HCT116 (cell line): ENCODE measurements around the gene TSHZ1. TPM values are rescaled to one million over a fixed set of nuclear protein-coding genes. Genes with fewer than 3 reads are reported as not detected.

Experiments used
- ATAC-seq: fragments of 200-7000 bp; cut with Tn5 transposase; 2 replicates; pipeline ENCODE4 v1.9.1; 2020; ENCODE audit warnings: mild to moderate bottlenecking, moderate library complexity
- BruUV-seq: library from RNA; stranded (reverse); fragments of 400-500 nt; replicated peaks from 2 replicates; lab custom pipeline; 2021; lab: Mats Ljungman, UMichigan
- CTCF ChIA-PET: fragments of 300-600 bp; sonication (Branson Sonifier 250); formaldehyde crosslinking; loops from one replicate; lab custom pipeline; 2021; ENCODE audit warnings: antibody characterized with exemption; lab: Charles Lee
- POLR2A ChIA-PET: fragments of 300-600, 350-600 bp; sonication (Branson Sonifier 250); formaldehyde crosslinking; loops from one replicate; lab custom pipeline; 2021; ENCODE audit warnings: antibody characterized with exemption; lab: Charles Lee
- RAD21 ChIA-PET, 2 experiments: fragments of 300-600 bp; sonication (Branson Sonifier 250); formaldehyde crosslinking; loops; one replicate each; lab custom pipeline; 2023; ENCODE audit warnings: low total read pairs in 2 of 2; ENCODE audit not compliant: uncharacterized antibody in 2 of 2, unreplicated experiment in 2 of 2, low non-redundant PET in 1 of 2; lab: Charles Lee
- DNase-seq: peaks from one replicate; pipeline ENCODE4 v3.0.0-alpha.2; 2010; ENCODE audit warnings: low read depth, low spot score
- H2AFZ ChIP-seq: fragments of 200-600 bp; shearing (Covaris generic), sonication (generic); 2 replicates; pipeline ENCODE4 v1.6.1; 2017; ENCODE audit warnings: low read depth, mixed run types, mixed read lengths, antibody characterized with exemption, low read length; ENCODE audit not compliant: poor library complexity, severe bottlenecking
- H3K27ac ChIP-seq: 2 replicates; pipeline ENCODE4 v1.5.1; 2012; ENCODE audit warnings: low read depth, low read length
- H3K27me3 ChIP-seq: fragments of 200-600 bp; sonication (generic); 2 replicates; pipeline ENCODE4 v1.6.1; 2016; ENCODE audit warnings: mixed run types, low read length, mixed read lengths; ENCODE audit not compliant: insufficient read depth
- H3K36me3 ChIP-seq, 2 experiments: fragments of 200-500 bp in 1 of 2; fragments of 200-600 bp in 1 of 2; sonication (Bioruptor generic) in 1 of 2; sonication (generic) in 1 of 2; 2 replicates each; pipeline versions ENCODE4 v1.5.1 to v1.6.1; 2014 to 2016; ENCODE audit warnings: low read length in 2 of 2, inconsistent platforms in 1 of 2, mixed read lengths in 1 of 2, mixed run types in 1 of 2; ENCODE audit not compliant: insufficient read depth in 2 of 2, control insufficient read depth in 1 of 2
- H3K4me1 ChIP-seq, 2 experiments: fragments of 200-600 bp in 1 of 2; sonication (generic) in 1 of 2; 2 replicates each; pipeline versions ENCODE4 v1.5.1 to v1.6.1; 2012 to 2017; ENCODE audit warnings: low read length in 2 of 2, inconsistent platforms in 1 of 2, mild to moderate bottlenecking in 1 of 2, mixed read lengths in 1 of 2, mixed run types in 1 of 2, moderate library complexity in 1 of 2; ENCODE audit not compliant: insufficient read depth in 2 of 2, control insufficient read depth in 1 of 2
- H3K4me2 ChIP-seq: fragments of 200-600 bp; sonication (generic); 2 replicates; pipeline ENCODE4 v1.6.1; 2017; ENCODE audit warnings: mixed run types, low read length, mixed read lengths
- H3K4me3 ChIP-seq, 2 experiments: fragments of 200-600 bp in 1 of 2; sonication (generic) in 1 of 2; replicated peaks in 1 of 2; 2 replicates each; pipeline ENCODE4 v1.5.1; 2011 to 2016; ENCODE audit warnings: low read length in 2 of 2, control low read depth in 1 of 2, low read depth in 1 of 2, mild to moderate bottlenecking in 1 of 2, mixed read lengths in 1 of 2, mixed run types in 1 of 2
- H3K79me2 ChIP-seq: fragments of 200-600 bp; sonication (generic); 2 replicates; pipeline ENCODE4 v1.6.1; 2017; ENCODE audit warnings: mild to moderate bottlenecking, mixed run types, low read length, moderate library complexity, mixed read lengths; ENCODE audit not compliant: insufficient read depth
- H3K9ac ChIP-seq: fragments of 200-600 bp; sonication (generic); 2 replicates; pipeline ENCODE4 v1.6.1; 2016; ENCODE audit warnings: low read length, mixed read lengths
- H3K9me2 ChIP-seq: fragments of 200-600 bp; sonication (generic), shearing (Covaris generic); 2 replicates; pipeline ENCODE4 v1.6.1; 2017; ENCODE audit warnings: mixed run types, mild to moderate bottlenecking, moderate library complexity; ENCODE audit not compliant: insufficient read depth
- H3K9me3 ChIP-seq, 2 experiments: fragments of 200-500 bp in 1 of 2; fragments of 200-600 bp in 1 of 2; sonication (Bioruptor generic) in 1 of 2; sonication (generic) in 1 of 2; 2 replicates each; pipeline ENCODE4 v1.6.1; 2014 to 2017; ENCODE audit warnings: low read length in 2 of 2, mixed read lengths in 2 of 2, inconsistent platforms in 1 of 2, low read depth in 1 of 2, mild to moderate bottlenecking in 1 of 2, mixed run types in 1 of 2, moderate library complexity in 1 of 2; ENCODE audit not compliant: control insufficient read depth in 1 of 2, insufficient read depth in 1 of 2
- H4K20me1 ChIP-seq: fragments of 200-600 bp; sonication (generic), shearing (Covaris generic); 2 replicates; pipeline ENCODE4 v1.6.1; 2017; ENCODE audit warnings: mixed run types, mild to moderate bottlenecking, moderate library complexity; ENCODE audit not compliant: insufficient read depth
- CBX3 ChIP-seq: IDR thresholded peaks from 2 replicates; pipeline ENCODE4 v1.6.1; 2012; ENCODE audit warnings: low read depth
- CTCF ChIP-seq, 3 experiments: fragments of 200-600 bp in 1 of 3; sonication (generic) in 1 of 3; IDR thresholded peaks in 2 of 3; conservative IDR thresholded peaks in 1 of 3; 2 replicates each; pipeline ENCODE4 v1.5.1; 2012 to 2017; ENCODE audit warnings: low read depth in 2 of 3, low read length in 2 of 3, antibody characterized with exemption in 1 of 3, borderline replicate concordance in 1 of 3, control low read depth in 1 of 3, mild to moderate bottlenecking in 1 of 3, mixed read lengths in 1 of 3, mixed run types in 1 of 3, moderate library complexity in 1 of 3; ENCODE audit not compliant: insufficient read depth in 1 of 3
- EGR1 ChIP-seq: IDR thresholded peaks from 2 replicates; pipeline ENCODE4 v1.6.1; 2012; ENCODE audit warnings: low read depth
- JUND ChIP-seq: IDR thresholded peaks from 2 replicates; pipeline ENCODE4 v1.6.1; 2012
- POLR2A ChIP-seq: IDR thresholded peaks from 2 replicates; pipeline ENCODE4 v1.7.0; 2011; ENCODE audit warnings: borderline replicate concordance; ENCODE audit not compliant: insufficient read depth, insufficient read length; ENCODE audit errors: extremely low read depth
- POLR2AphosphoS5 ChIP-seq: IDR thresholded peaks from 2 replicates; pipeline ENCODE4 v1.6.1; 2011; ENCODE audit warnings: mild to moderate bottlenecking, low read depth, low read length, moderate library complexity
- RAD21 ChIP-seq: IDR thresholded peaks from 2 replicates; pipeline ENCODE4 v1.6.1; 2012; ENCODE audit warnings: low read depth, mild to moderate bottlenecking
- SIN3A ChIP-seq: IDR thresholded peaks from 2 replicates; pipeline ENCODE4 v1.6.1; 2012; ENCODE audit warnings: low read depth
- SRF ChIP-seq: IDR thresholded peaks from 2 replicates; pipeline ENCODE4 v1.6.1; 2012; ENCODE audit warnings: low read depth
- TCF7L2 ChIP-seq: IDR thresholded peaks from 2 replicates; pipeline ENCODE4 v1.7.0; 2011; ENCODE audit warnings: borderline replicate concordance, inconsistent platforms; ENCODE audit not compliant: insufficient read depth, insufficient read length; ENCODE audit errors: extremely low read depth
- ZFX ChIP-seq: fragments of 450-650 bp; IDR thresholded peaks from 2 replicates; pipeline ENCODE4 v1.6.1; 2017
- ZNF274 ChIP-seq: fragments of 200-500 bp; sonication (Bioruptor generic); IDR thresholded peaks from 2 replicates; pipeline ENCODE4 v1.6.1; 2014; ENCODE audit warnings: mild to moderate bottlenecking, low read depth, low read length, inconsistent platforms
- intact Hi-C: fragments of 100-400 bp; cut with micrococcal nuclease; formaldehyde crosslinking; loops from 2 replicates; pipeline ENCODE4 v1.10.0; 2022
- total RNA-seq: library from RNA; stranded (reverse); gene quantifications from one replicate; pipeline ENCODE4 v1.2.1, GENCODE V29; 2021; ENCODE audit not compliant: unreplicated experiment
- TF ChIP-seq, protein P1 (sequence below): IDR thresholded peaks from 2 replicates; pipeline ENCODE4 v1.6.1; 2011; ENCODE audit warnings: mild to moderate bottlenecking, low read length, moderate library complexity; ENCODE audit not compliant: insufficient replicate concordance; ENCODE audit errors: extremely low read depth
- TF ChIP-seq, protein P2 (sequence below): IDR thresholded peaks from 2 replicates; pipeline ENCODE4 v1.6.1; 2012; ENCODE audit warnings: low read depth

The TSHZ1 gene
- total RNA-seq, 1 experiment from 2014 or later, result 5.7 TPM

- H3K9me2 ChIP-seq, result no peaks in the 10 kb centered on the region
- H3K4me2 ChIP-seq, result no peak overlapping the region
- TF ChIP-seq TCF7L2, result no peak
- peak in 1 of 3 experiments; percentile 19; a peak in 2 of 6 replicates for TF ChIP-seq CTCF (IDR thresholded peaks at IDR 0.05 in 2 of 3, conservative IDR thresholded peaks at IDR 0.05 in 1 of 3; ENCODE audit: borderline replicate concordance in 1 of 3, insufficient read depth in 1 of 3, low read depth in 2 of 3, low read length in 2 of 3)
- no peak for TF ChIP-seq SIN3A
- TF ChIP-seq ZFX, result no peak
- H3K9ac ChIP-seq, result no peak overlapping the region
- intact Hi-C loops, result no loop called here
- no peaks in the 10 kb centered on the region for H4K20me1 ChIP-seq
- ChIA-PET RAD21 (no interaction called here), POLR2A (no interaction called here), CTCF (no interaction called here)
- no peaks in the 10 kb centered on the region for H3K79me2 ChIP-seq
- no peak overlapping the region for H2AFZ ChIP-seq
- H3K4me3 ChIP-seq, result no peak overlapping the region
- ATAC-seq (no peak), DNase-seq (no peak)
- H3K36me3 ChIP-seq, result no peaks in the 10 kb centered on the region
- H3K4me1 ChIP-seq, result no peaks in the 10 kb centered on the region
- no TSS peak for BruUV-seq
- H3K9me3 ChIP-seq, result no peaks in the 10 kb centered on the region
- H3K27ac ChIP-seq, result no peak overlapping the region
- no peaks in the 10 kb centered on the region for H3K27me3 ChIP-seq
These were observed 63.2 kb downstream of the TSHZ1 start for GRCh38 chr18:75273817-75274216.

DNA sequence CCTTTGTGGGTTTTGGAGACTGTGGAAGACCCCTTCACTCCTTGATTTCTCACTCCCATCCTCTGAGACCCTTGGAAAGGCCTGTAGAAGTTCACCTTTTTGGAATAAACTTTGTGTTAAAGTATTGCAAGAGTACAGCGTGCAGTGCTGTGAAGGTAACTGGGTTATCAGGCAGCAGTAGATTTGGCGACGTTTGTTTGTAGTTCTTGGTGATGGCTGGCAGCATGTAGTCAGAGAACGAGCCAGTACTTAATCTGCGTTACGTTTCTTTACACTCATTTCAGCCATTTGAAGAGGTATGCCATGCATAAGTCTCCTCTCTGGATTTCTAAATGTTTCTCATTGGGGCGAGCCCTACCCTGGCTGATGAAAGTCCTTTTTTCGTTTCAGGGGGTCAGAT lies 64.6 kb downstream of the TSHZ1 start:
- POLR2A ChIA-PET, result no interaction called here
- H4K20me1 ChIP-seq, result no peaks in the 10 kb centered on the region
- no peaks in the 10 kb centered on the region for H3K9me2 ChIP-seq
- no peaks in the 10 kb centered on the region for H3K79me2 ChIP-seq
- CTCF ChIA-PET, result no interaction called here
- no TSS peak for BruUV-seq
- H3K9ac ChIP-seq, result no peak overlapping the region
- RAD21 ChIA-PET, result no interaction called here
- H2AFZ ChIP-seq, result no peak overlapping the region
- no peaks in the 10 kb centered on the region for H3K4me1 ChIP-seq
- H3K27ac ChIP-seq, result no peak overlapping the region
- H3K4me2 ChIP-seq, result no peak overlapping the region
- no peaks in the 10 kb centered on the region for H3K9me3 ChIP-seq
- DNase-seq (no peak), ATAC-seq (no peak)
- no peaks in the 10 kb centered on the region for H3K27me3 ChIP-seq
- H3K36me3 ChIP-seq, result no peaks in the 10 kb centered on the region
- H3K4me3 ChIP-seq, result no peak overlapping the region
- intact Hi-C loops, result no loop called here
- TF ChIP-seq ZNF274, result no peak
- TF ChIP-seq POLR2AphosphoS5, result no peak
- TF ChIP-seq CBX3, result no peak
- TF ChIP-seq JUND, result no peak
- TF ChIP-seq SIN3A, result no peak
- no peak for TF ChIP-seq SRF
- TF ChIP-seq POLR2A, result no peak
- TF ChIP-seq, protein P1, sequence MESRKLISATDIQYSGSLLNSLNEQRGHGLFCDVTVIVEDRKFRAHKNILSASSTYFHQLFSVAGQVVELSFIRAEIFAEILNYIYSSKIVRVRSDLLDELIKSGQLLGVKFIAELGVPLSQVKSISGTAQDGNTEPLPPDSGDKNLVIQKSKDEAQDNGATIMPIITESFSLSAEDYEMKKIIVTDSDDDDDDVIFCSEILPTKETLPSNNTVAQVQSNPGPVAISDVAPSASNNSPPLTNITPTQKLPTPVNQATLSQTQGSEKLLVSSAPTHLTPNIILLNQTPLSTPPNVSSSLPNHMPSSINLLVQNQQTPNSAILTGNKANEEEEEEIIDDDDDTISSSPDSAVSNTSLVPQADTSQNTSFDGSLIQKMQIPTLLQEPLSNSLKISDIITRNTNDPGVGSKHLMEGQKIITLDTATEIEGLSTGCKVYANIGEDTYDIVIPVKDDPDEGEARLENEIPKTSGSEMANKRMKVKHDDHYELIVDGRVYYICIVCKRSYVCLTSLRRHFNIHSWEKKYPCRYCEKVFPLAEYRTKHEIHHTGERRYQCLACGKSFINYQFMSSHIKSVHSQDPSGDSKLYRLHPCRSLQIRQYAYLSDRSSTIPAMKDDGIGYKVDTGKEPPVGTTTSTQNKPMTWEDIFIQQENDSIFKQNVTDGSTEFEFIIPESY, result no peak
- no peak for TF ChIP-seq EGR1
- TF ChIP-seq, protein P2, sequence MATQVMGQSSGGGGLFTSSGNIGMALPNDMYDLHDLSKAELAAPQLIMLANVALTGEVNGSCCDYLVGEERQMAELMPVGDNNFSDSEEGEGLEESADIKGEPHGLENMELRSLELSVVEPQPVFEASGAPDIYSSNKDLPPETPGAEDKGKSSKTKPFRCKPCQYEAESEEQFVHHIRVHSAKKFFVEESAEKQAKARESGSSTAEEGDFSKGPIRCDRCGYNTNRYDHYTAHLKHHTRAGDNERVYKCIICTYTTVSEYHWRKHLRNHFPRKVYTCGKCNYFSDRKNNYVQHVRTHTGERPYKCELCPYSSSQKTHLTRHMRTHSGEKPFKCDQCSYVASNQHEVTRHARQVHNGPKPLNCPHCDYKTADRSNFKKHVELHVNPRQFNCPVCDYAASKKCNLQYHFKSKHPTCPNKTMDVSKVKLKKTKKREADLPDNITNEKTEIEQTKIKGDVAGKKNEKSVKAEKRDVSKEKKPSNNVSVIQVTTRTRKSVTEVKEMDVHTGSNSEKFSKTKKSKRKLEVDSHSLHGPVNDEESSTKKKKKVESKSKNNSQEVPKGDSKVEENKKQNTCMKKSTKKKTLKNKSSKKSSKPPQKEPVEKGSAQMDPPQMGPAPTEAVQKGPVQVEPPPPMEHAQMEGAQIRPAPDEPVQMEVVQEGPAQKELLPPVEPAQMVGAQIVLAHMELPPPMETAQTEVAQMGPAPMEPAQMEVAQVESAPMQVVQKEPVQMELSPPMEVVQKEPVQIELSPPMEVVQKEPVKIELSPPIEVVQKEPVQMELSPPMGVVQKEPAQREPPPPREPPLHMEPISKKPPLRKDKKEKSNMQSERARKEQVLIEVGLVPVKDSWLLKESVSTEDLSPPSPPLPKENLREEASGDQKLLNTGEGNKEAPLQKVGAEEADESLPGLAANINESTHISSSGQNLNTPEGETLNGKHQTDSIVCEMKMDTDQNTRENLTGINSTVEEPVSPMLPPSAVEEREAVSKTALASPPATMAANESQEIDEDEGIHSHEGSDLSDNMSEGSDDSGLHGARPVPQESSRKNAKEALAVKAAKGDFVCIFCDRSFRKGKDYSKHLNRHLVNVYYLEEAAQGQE, result no peak
- no peak for TF ChIP-seq RAD21
